Keratinocyte (primary cell): Measurements from ENCODE around the gene MIA. TPM values are rescaled to one million over a fixed set of nuclear protein-coding genes. Genes with fewer than 3 reads are reported as not detected.
A peak's percentile ranks its signal among the peaks of the same experiment; 100 is the strongest.

ENCODE experiments used
- DNase-seq: peaks from one replicate; pipeline ENCODE4 v3.0.0-alpha.2; 2011; ENCODE audit warnings: low read depth, missing footprints, low spot score
- FAIRE-seq: peaks from 2 replicates; lab custom pipeline; 2011; peaks lifted over from hg19 to GRCh38; lab: Jason Lieb, UNC
- H2AFZ ChIP-seq: 2 replicates; pipeline ENCODE4 v1.6.0; 2012; ENCODE audit warnings: low read length, control low read depth, inconsistent platforms; ENCODE audit not compliant: control insufficient read depth
- H3K27ac ChIP-seq: 2 replicates; pipeline ENCODE4 v1.5.1; 2011; ENCODE audit warnings: low read length; ENCODE audit not compliant: control insufficient read depth, insufficient read depth
- H3K27me3 ChIP-seq: 3 replicates; pipeline ENCODE4 v1.6.0; 2011; ENCODE audit warnings: low read length; ENCODE audit not compliant: control insufficient read depth, insufficient read depth; ENCODE audit errors: extremely low read depth
- H3K36me3 ChIP-seq, 2 experiments: 2 replicates in 1 of 2; 3 replicates in 1 of 2; pipeline ENCODE4 v1.5.1; 2011; ENCODE audit warnings: low read length in 2 of 2, mild to moderate bottlenecking in 1 of 2; ENCODE audit not compliant: control insufficient read depth in 2 of 2, insufficient read depth in 2 of 2; ENCODE audit errors: extremely low read depth in 1 of 2
- H3K4me1 ChIP-seq: 3 replicates; pipeline ENCODE4 v1.5.1; 2011; ENCODE audit warnings: low read length; ENCODE audit not compliant: control insufficient read depth, insufficient read depth; ENCODE audit errors: extremely low read depth
- H3K4me2 ChIP-seq: 3 replicates; pipeline ENCODE4 v1.6.0; 2011; ENCODE audit warnings: low read depth, low read length; ENCODE audit not compliant: control insufficient read depth, insufficient read depth; ENCODE audit errors: extremely low read depth
- H3K4me3 ChIP-seq, 3 experiments: fragments of 200-600 bp in 1 of 3; sonication (generic) in 1 of 3; 2 replicates in 2 of 3; 3 replicates in 1 of 3; pipeline ENCODE4 v1.5.1; 2011 to 2016; ENCODE audit warnings: low read length in 3 of 3, mild to moderate bottlenecking in 3 of 3, control low read depth in 2 of 3, inconsistent platforms in 1 of 3, low read depth in 1 of 3, mixed read lengths in 1 of 3, mixed run types in 1 of 3, moderate library complexity in 1 of 3; ENCODE audit not compliant: control insufficient read depth in 2 of 3, insufficient read depth in 2 of 3; ENCODE audit errors: extremely low read depth in 1 of 3
- H3K79me2 ChIP-seq: 2 replicates; pipeline ENCODE4 v1.6.0; 2012; ENCODE audit warnings: low read length; ENCODE audit not compliant: control insufficient read depth, insufficient read depth
- H3K9ac ChIP-seq: 3 replicates; pipeline ENCODE4 v1.6.0; 2011; ENCODE audit warnings: low read length; ENCODE audit not compliant: control insufficient read depth, insufficient read depth; ENCODE audit errors: extremely low read depth
- H3K9me1 ChIP-seq: 3 replicates; pipeline ENCODE4 v1.6.0; 2011; ENCODE audit warnings: low read length; ENCODE audit not compliant: control insufficient read depth, insufficient read depth; ENCODE audit errors: extremely low read depth
- H3K9me3 ChIP-seq: 2 replicates; pipeline ENCODE4 v1.5.1; 2012; ENCODE audit warnings: low read depth, low read length; ENCODE audit not compliant: control insufficient read depth
- H4K20me1 ChIP-seq: 3 replicates; pipeline ENCODE4 v1.6.0; 2011; ENCODE audit warnings: low read length; ENCODE audit not compliant: control insufficient read depth, insufficient read depth; ENCODE audit errors: extremely low read depth
- CTCF ChIP-seq, 3 experiments: IDR thresholded peaks in 1 of 3; conservative IDR thresholded peaks in 1 of 3; optimal IDR thresholded peaks in 1 of 3; 2 replicates in 2 of 3; 3 replicates in 1 of 3; pipeline versions ENCODE3 to v1.5.1; 2011; ENCODE audit warnings: low read length in 3 of 3, mild to moderate bottlenecking in 3 of 3, moderate library complexity in 2 of 3, control low read depth in 1 of 3, inconsistent platforms in 1 of 3; ENCODE audit not compliant: insufficient read depth in 2 of 3; ENCODE audit errors: extremely low read depth in 1 of 3
- EZH2 ChIP-seq: IDR thresholded peaks from one replicate; pipeline ENCODE4 v1.6.1; 2012; ENCODE audit warnings: inconsistent platforms, mild to moderate bottlenecking, low read length, moderate library complexity
- dilution Hi-C: fragments of 300-500 bp; cut with MboI; formaldehyde crosslinking; loops from one replicate; pipeline ENCODE4 v1.7.0; 2020; ENCODE audit warnings: low sequenced_read_pairs; ENCODE audit not compliant: extremely low pct_ligation_motif_present
- polyA plus RNA-seq, 5 experiments: library from polyadenylated mRNA; depleted of rRNA in 3 of 5; stranded (reverse) in 3 of 5; stranded (forward) in 1 of 5; unstranded in 1 of 5; fragments of >200 nt; gene quantifications; 1 replicate in 1 of 5; 2 replicates in 3 of 5; 3 replicates in 1 of 5; pipeline versions ENCODE4 v1.2.1 to v1.2.3, GENCODE V29; 2011 to 2012; ENCODE audit warnings: missing spikeins in 2 of 5, low read depth in 1 of 5, low replicate concordance in 1 of 5

MIA gene
- polyA plus RNA-seq, 1 donor (not counting 4 experiments of a cell fraction or from before 2014, with no cell fraction given), result 3.4 TPM

- no peaks in the 10 kb centered on the region for H3K9me1 ChIP-seq
- FAIRE-seq, result no peak
- peak overlapping the region; percentile 5 for H3K4me2 ChIP-seq
- peaks cover 2% of the 10 kb centered on the region for H3K79me2 ChIP-seq
- H3K27me3 ChIP-seq, result no peaks in the 10 kb centered on the region
- H3K27ac ChIP-seq, result no peak overlapping the region
- no peak overlapping the region for H3K4me3 ChIP-seq
- peaks cover 4 to 7% of the 10 kb centered on the region in 2 experiments for H3K36me3 ChIP-seq
- dilution Hi-C loops, result no loop called here
- peaks cover 17% of the 10 kb centered on the region for H3K4me1 ChIP-seq
- TF ChIP-seq EZH2 (no peak), CTCF (optimal IDR thresholded peaks at IDR 0.05 in 1 of 3, IDR thresholded peaks at IDR 0.05 in 1 of 3, conservative IDR thresholded peaks at IDR 0.05 in 1 of 3; ENCODE audit: extremely low read depth in 1 of 3, insufficient read depth in 2 of 3, low read length in 3 of 3) (no peak)
- H4K20me1 ChIP-seq, result no peaks in the 10 kb centered on the region
- no peak for DNase-seq
- H2AFZ ChIP-seq, result no peak overlapping the region
- no peak overlapping the region for H3K9ac ChIP-seq
- H3K9me3 ChIP-seq, result no peaks in the 10 kb centered on the region
Observed at GRCh38 chr19:40813182-40813581, 37.9 kb downstream of the MIA start.

GRCh38 chr19:40815223-40815622 lies 39.9 kb downstream of the MIA start:
- Histone ChIP-seq H3K27me3 (no peaks in the 10 kb centered on the region), H3K27ac (no peak overlapping the region), H4K20me1 (no peaks in the 10 kb centered on the region), H2AFZ (no peak overlapping the region), H3K9me3 (no peaks in the 10 kb centered on the region), H3K4me2 (no peak overlapping the region), H3K9me1 (no peaks in the 10 kb centered on the region), H3K9ac (no peak overlapping the region), H3K79me2 (no peaks in the 10 kb centered on the region), H3K4me1 (peaks cover 15% of the 10 kb centered on the region), H3K36me3 (no peaks in the 10 kb centered on the region), H3K4me3 (no peak overlapping the region)
- DNase-seq (no peak), FAIRE-seq (no peak)
- TF ChIP-seq EZH2 (no peak), CTCF (optimal IDR thresholded peaks at IDR 0.05 in 1 of 3, IDR thresholded peaks at IDR 0.05 in 1 of 3, conservative IDR thresholded peaks at IDR 0.05 in 1 of 3; ENCODE audit: extremely low read depth in 1 of 3, insufficient read depth in 2 of 3, low read length in 3 of 3) (no peak)
- dilution Hi-C loops, result no loop called here
